Activated T-helper 17 cell treated with anti-CD3 and anti-CD28 coated beads, Interleukin-2, amount 50 U/mL, for 72 hours (primary cell): Measurements from ENCODE around the gene NCAPG. TPM values are rescaled to one million over a fixed set of nuclear protein-coding genes. Genes with fewer than 3 reads are reported as not detected.

Source experiments
- ATAC-seq: fragments of 150-1000 bp; cut with Tn5 transposase; replicated peaks from 2 replicates; pipeline ENCODE4 v1.10.0; 2021; ENCODE audit warnings: mild to moderate bottlenecking, moderate library complexity
- H3K27ac Mint-ChIP-seq: one replicate; pipeline ENCODE4 v1.8.0; 2022; ENCODE audit warnings: mixed read lengths
- H3K27me3 Mint-ChIP-seq: one replicate; pipeline ENCODE4 v1.8.0; 2022; ENCODE audit warnings: mixed read lengths
- H3K36me3 Mint-ChIP-seq: one replicate; pipeline ENCODE4 v1.8.0; 2022; ENCODE audit warnings: low read depth, mild to moderate bottlenecking, mixed read lengths
- H3K4me1 Mint-ChIP-seq: one replicate; pipeline ENCODE4 v1.8.0; 2022; ENCODE audit warnings: mixed read lengths
- H3K4me3 Mint-ChIP-seq: one replicate; pipeline ENCODE4 v1.8.0; 2022; ENCODE audit warnings: mild to moderate bottlenecking, mixed read lengths
- H3K9me3 Mint-ChIP-seq: one replicate; pipeline ENCODE4 v1.8.0; 2022; ENCODE audit warnings: mixed read lengths
- total RNA-seq, 2 donors: library from RNA; stranded (reverse); gene quantifications; one replicate each; pipeline ENCODE4 v1.2.3, GENCODE V29; 2022

The NCAPG gene
- total RNA-seq, 2 donors from 2014 or later, result 71.1 to 75.6 TPM

- Mint-ChIP-seq H3K9me3 (no peaks in the 10 kb centered on the region), H3K4me3 (no peak overlapping the region), H3K27ac (no peak overlapping the region), H3K4me1 (no peaks in the 10 kb centered on the region), H3K36me3 (no peaks in the 10 kb centered on the region), H3K27me3 (no peaks in the 10 kb centered on the region)
- ATAC-seq, result no peak
Measured at GRCh38 chr4:17877661-17878060, 66.9 kb downstream of the NCAPG start.

- no peak overlapping the region for H3K4me3 Mint-ChIP-seq
- no peaks in the 10 kb centered on the region for H3K4me1 Mint-ChIP-seq
- H3K9me3 Mint-ChIP-seq, result no peaks in the 10 kb centered on the region
- peaks cover 12% of the 10 kb centered on the region for H3K36me3 Mint-ChIP-seq
- H3K27me3 Mint-ChIP-seq, result no peaks in the 10 kb centered on the region
- H3K27ac Mint-ChIP-seq, result no peak overlapping the region
- ATAC-seq, result no peak
Measured at GRCh38 chr4:17884063-17884462, 73.3 kb downstream of the NCAPG start.

GRCh38 chr4:17884511-17884910 is 73.7 kb downstream of the NCAPG start:
- no peak overlapping the region for H3K4me3 Mint-ChIP-seq
- no peak overlapping the region for H3K27ac Mint-ChIP-seq
- H3K27me3 Mint-ChIP-seq, result no peaks in the 10 kb centered on the region
- no peaks in the 10 kb centered on the region for H3K9me3 Mint-ChIP-seq
- ATAC-seq, result no peak
- no peaks in the 10 kb centered on the region for H3K4me1 Mint-ChIP-seq
- H3K36me3 Mint-ChIP-seq, result peaks cover 12% of the 10 kb centered on the region

GRCh38 chr4:17889692-17890091 is 78.9 kb downstream of the NCAPG start:
- H3K27ac Mint-ChIP-seq, result no peak overlapping the region
- no peak for ATAC-seq
- no peak overlapping the region for H3K4me3 Mint-ChIP-seq
- H3K4me1 Mint-ChIP-seq, result no peaks in the 10 kb centered on the region
- no peaks in the 10 kb centered on the region for H3K27me3 Mint-ChIP-seq
- H3K36me3 Mint-ChIP-seq, result peaks cover under 1% of the 10 kb centered on the region
- H3K9me3 Mint-ChIP-seq, result no peaks in the 10 kb centered on the region

GRCh38 chr4:17894421-17894820 is 83.6 kb downstream of the NCAPG start:
- no peak overlapping the region for H3K27ac Mint-ChIP-seq
- ATAC-seq, result no peak
- no peak overlapping the region for H3K4me3 Mint-ChIP-seq
- H3K36me3 Mint-ChIP-seq, result peaks cover 5% of the 10 kb centered on the region
- no peaks in the 10 kb centered on the region for H3K4me1 Mint-ChIP-seq
- H3K9me3 Mint-ChIP-seq, result no peaks in the 10 kb centered on the region
- no peaks in the 10 kb centered on the region for H3K27me3 Mint-ChIP-seq

Other genes with a start within 250 kb of the NCAPG start
- gene LAP3, start 233.8 kb upstream of the NCAPG start, total RNA-seq, result 100 to 1,000 TPM in 1 of 2 donors, 10 to 100 TPM in 1; 58.8 to 109 TPM
- gene MED28, start 196.3 kb upstream of the NCAPG start, total RNA-seq, result 10 to 100 TPM; 50.0 to 50.9 TPM
- not detected for gene FAM184B, start 29.4 kb upstream of the NCAPG start, total RNA-seq
- gene DCAF16, start 222 bp upstream of the NCAPG start, total RNA-seq, result 10 to 100 TPM; 37.2 to 54.4 TPM
- 1 to 10 TPM; 6.4 to 6.6 TPM for gene LCORL, start 210.8 kb downstream of the NCAPG start, total RNA-seq